Prostate gland (tissue), 2 donors: Measurements from ENCODE around the gene PCED1A. TPM values are rescaled to one million over a fixed set of nuclear protein-coding genes. Genes with fewer than 3 reads are reported as not detected.

Experiments used
- DNase-seq: peaks from one replicate; pipeline ENCODE4 v3.0.0-alpha.2; 2019; ENCODE audit warnings: low spot score
- H3K27ac ChIP-seq, 2 donors: fragments of 200-600 bp; sonication (generic); 2 replicates each; pipeline ENCODE4 v1.5.1; 2017 to 2019
- H3K27me3 ChIP-seq: fragments of 200-600 bp; sonication (generic); replicated peaks from 2 replicates; pipeline ENCODE4 v1.5.1; 2019; ENCODE audit not compliant: insufficient read depth
- H3K36me3 ChIP-seq, 2 donors: fragments of 200-600 bp; sonication (generic); 1 replicate in 1 of 2; 2 replicates in 1 of 2; pipeline versions ENCODE4 v1.5.1 to v1.8.1; 2017 to 2019
- H3K4me1 ChIP-seq: fragments of 200-600 bp; sonication (generic); replicated peaks from 2 replicates; pipeline ENCODE4 v1.5.1; 2019
- H3K4me3 ChIP-seq, 2 donors: fragments of 200-600 bp; sonication (generic); 2 replicates each; pipeline ENCODE4 v1.5.1; 2017 to 2019
- H3K9me3 ChIP-seq: fragments of 200-600 bp; sonication (generic); 2 replicates; pipeline ENCODE4 v1.5.1; 2017
- POLR2A ChIP-seq: fragments of 450-650 bp; IDR thresholded peaks from one replicate; pipeline ENCODE4 v1.6.1; 2016; ENCODE audit warnings: antibody characterized with exemption, mild to moderate bottlenecking
- POLR2AphosphoS5 ChIP-seq: sonication (generic); formaldehyde crosslinking; IDR thresholded peaks from one replicate; pipeline ENCODE4 v1.6.1; 2017; ENCODE audit warnings: antibody characterized with exemption
- WGBS: methylation state at CpG from one replicate; pipeline ENCODE4 v1.1.5; 2018; 5-methylcytosine and 5-hydroxymethylcytosine counted together
- intact Hi-C: fragments of 100-400 bp; cut with DNase I; formaldehyde crosslinking; loops from one replicate; pipeline ENCODE4 v1.14.2; 2022
- total RNA-seq, 2 donors: library from RNA; depleted of rRNA; stranded (reverse); fragments of >200 nt; gene quantifications; one replicate each; pipeline ENCODE4 v1.1.0, GENCODE V29; 2016
- TF ChIP-seq, protein P1 (sequence below), 4 experiments: fragments of 200-600 bp in 2 of 4; fragments of 450-650 bp in 2 of 4; sonication (generic) in 2 of 4; IDR thresholded peaks; 1 replicate in 3 of 4; 2 replicates in 1 of 4; pipeline ENCODE4 v1.5.1; 2016 to 2019; ENCODE audit warnings: antibody characterized with exemption in 4 of 4, mild to moderate bottlenecking in 2 of 4, moderate library complexity in 2 of 4

PCED1A gene
- total RNA-seq, 2 donors from 2014 or later: 54.8 to 58.1 TPM

DNA sequence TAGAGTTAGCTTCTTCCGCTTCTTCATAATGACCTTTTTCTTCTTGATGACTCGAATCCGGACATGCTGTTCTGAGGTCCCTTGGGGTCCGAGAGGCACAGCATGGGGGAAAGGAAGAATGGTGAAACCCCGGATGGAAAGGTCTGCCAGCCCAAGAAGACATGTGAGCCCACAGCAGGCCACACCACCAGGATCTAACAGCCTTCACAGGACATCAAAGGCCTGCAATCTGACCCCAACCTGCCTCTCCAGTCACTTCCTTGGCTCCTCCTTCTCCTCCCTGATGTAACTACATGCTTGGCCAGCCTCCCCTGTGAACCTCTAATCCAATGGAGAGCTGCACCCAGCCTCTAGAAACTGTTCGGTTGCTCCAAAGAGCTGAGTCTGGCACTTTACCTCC, 41.6 kb downstream of the PCED1A start:
- no peak overlapping the region for H3K27ac ChIP-seq
- intact Hi-C loops: no loop called here
- no peaks in the 10 kb centered on the region for H3K36me3 ChIP-seq
- DNase-seq: no peak
- H3K4me3 ChIP-seq: no peak overlapping the region
- WGBS: 65% methylated on average over 6 of the region's 6 CpGs
- no peaks in the 10 kb centered on the region for H3K27me3 ChIP-seq
- H3K4me1 ChIP-seq: no peaks in the 10 kb centered on the region
- no peaks in the 10 kb centered on the region for H3K9me3 ChIP-seq
- TF ChIP-seq POLR2AphosphoS5: no peak
- TF ChIP-seq POLR2A: no peak
- TF ChIP-seq, protein P1, sequence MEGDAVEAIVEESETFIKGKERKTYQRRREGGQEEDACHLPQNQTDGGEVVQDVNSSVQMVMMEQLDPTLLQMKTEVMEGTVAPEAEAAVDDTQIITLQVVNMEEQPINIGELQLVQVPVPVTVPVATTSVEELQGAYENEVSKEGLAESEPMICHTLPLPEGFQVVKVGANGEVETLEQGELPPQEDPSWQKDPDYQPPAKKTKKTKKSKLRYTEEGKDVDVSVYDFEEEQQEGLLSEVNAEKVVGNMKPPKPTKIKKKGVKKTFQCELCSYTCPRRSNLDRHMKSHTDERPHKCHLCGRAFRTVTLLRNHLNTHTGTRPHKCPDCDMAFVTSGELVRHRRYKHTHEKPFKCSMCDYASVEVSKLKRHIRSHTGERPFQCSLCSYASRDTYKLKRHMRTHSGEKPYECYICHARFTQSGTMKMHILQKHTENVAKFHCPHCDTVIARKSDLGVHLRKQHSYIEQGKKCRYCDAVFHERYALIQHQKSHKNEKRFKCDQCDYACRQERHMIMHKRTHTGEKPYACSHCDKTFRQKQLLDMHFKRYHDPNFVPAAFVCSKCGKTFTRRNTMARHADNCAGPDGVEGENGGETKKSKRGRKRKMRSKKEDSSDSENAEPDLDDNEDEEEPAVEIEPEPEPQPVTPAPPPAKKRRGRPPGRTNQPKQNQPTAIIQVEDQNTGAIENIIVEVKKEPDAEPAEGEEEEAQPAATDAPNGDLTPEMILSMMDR (IDR thresholded peaks at IDR 0.05): no peak

DNA sequence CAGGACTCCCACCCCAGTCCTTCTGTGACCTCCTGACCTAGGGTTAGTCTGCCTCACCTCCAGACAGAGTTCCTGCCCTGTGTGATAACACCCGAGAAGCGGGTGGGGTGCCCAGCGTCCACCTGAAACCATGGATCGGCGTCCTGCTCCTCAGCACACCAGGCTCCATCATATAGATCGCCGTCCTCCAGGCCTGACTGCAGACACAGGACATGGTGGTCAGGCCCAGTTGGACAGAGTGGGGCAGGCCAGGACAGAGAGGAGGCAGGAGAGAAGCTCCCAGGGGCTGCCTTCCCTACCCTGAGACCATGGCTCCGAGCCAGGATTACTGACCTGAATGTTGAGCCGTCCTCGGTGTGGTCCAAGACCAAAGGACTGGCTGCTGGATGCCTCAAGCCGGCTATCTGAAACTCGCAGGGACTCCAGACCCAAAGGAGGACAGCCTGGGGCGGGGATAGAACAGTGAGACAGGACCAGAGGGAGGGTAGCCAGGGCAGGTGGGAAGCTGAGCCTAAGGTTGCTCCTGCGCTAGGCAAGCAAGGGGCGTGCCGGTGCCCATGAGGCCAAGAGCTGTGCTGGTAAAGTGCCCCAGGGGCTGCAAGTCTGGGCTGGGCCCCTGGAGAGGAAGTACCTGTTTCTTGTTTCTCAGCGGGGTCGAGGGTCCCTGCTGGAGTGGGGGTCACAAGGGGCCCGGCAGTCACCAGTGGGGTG, 42.2 kb downstream of the PCED1A start:
- Histone ChIP-seq H3K27me3 (no peaks in the 10 kb centered on the region), H3K4me3 (no peak overlapping the region), H3K27ac (no peak overlapping the region), H3K36me3 (no peaks in the 10 kb centered on the region), H3K4me1 (no peaks in the 10 kb centered on the region), H3K9me3 (no peaks in the 10 kb centered on the region)
- no peak for DNase-seq
- TF ChIP-seq POLR2AphosphoS5 (no peak), POLR2A (no peak)
- TF ChIP-seq, protein P1 (IDR thresholded peaks at IDR 0.05): no peak
- WGBS: 62% methylated on average over 19 of the region's 19 CpGs
- intact Hi-C loops: no loop called here

DNA sequence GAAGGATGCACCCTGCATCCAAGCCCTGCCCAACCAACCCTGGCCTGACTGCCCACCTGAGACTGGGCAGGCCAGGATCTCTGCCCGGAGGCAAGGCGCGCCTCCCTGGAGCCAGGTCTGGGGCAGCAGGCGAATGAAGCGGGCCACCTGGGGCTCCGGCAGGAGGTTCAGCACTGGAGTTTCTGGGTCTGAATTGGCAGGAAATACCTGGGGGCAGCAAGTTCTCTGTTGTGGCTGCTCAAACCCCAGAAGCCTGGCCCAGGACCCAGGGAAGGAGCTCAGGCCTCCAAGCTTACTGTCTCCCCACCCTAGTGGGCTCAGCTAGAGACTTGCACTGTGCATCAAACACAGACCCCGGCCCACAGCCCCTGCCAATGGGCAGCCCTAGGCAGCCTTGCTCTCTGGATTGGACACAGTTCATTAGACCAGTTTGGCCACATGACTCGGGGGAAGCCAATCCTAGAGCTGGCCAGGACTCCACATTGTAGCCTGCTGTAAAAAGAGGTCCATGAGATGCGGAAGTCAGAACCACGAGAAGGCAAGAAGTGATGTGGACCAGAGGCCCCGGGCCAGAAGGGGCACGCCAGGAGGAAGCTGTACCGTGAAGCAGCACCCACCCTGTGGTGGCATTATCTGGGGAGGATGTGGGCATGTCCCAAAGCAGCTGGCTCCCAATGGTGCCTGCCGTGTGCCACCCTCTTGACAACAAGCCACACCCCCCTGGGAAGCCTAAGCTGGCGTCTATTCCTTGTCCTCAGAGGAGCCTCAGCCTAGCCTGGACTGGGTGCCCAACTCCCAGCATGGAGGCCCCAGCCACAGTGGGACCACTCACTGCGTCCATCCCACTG, 43.1 kb downstream of the PCED1A start:
- H3K4me3 ChIP-seq: no peak overlapping the region
- H3K27ac ChIP-seq: no peak overlapping the region
- no peaks in the 10 kb centered on the region for H3K27me3 ChIP-seq
- no peaks in the 10 kb centered on the region for H3K36me3 ChIP-seq
- H3K4me1 ChIP-seq: no peaks in the 10 kb centered on the region
- 83% methylated on average over 16 of the region's 16 CpGs for WGBS
- no peak for TF ChIP-seq POLR2A
- TF ChIP-seq, protein P1 (IDR thresholded peaks at IDR 0.05): no peak
- no peak for TF ChIP-seq POLR2AphosphoS5
- DNase-seq: no peak
- intact Hi-C loops: no loop called here
- no peaks in the 10 kb centered on the region for H3K9me3 ChIP-seq

DNA sequence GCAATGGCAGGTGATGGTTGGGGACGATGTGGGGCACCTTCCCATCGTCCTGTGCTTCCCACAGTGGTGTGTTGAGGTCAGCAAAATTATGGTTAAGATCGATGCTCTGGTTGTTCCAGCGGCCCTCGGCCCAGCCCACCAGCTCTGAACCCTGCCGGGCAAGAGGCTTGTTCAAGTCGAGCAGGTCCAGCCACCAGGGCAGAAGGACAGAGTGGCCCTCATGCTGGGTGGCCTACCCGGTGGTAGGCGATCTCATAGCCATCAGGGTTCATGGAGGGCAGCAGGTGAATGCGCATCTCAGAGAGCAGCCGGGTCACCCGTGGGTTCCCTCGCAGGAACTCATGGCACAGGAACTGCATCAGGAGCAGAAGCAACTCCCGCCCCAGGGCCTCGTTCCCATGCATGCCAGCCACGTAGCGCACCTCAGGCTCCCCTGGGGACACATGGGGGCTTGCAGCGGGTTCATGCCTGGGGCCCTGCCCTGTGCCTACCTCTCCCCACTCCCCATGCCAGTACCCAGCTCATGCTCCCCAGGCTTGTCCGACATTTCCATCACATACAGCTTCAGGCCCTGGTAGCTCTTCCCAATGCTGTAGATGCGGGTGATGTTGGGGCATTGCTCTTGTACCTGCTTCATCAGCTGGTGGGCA, 44.3 kb downstream of the PCED1A start:
- Histone ChIP-seq H3K36me3 (no peaks in the 10 kb centered on the region), H3K9me3 (no peaks in the 10 kb centered on the region), H3K27ac (no peak overlapping the region), H3K4me3 (no peak overlapping the region), H3K27me3 (no peaks in the 10 kb centered on the region), H3K4me1 (no peaks in the 10 kb centered on the region)
- TF ChIP-seq POLR2A (no peak), POLR2AphosphoS5 (no peak)
- TF ChIP-seq, protein P1 (IDR thresholded peaks at IDR 0.05): no peak
- no peak for DNase-seq
- intact Hi-C loops: no loop called here
- WGBS: 91% methylated on average over 20 of the region's 20 CpGs
